Hematopoietic multipotent progenitor cell treated with erythropoietin and hydrocortisone succinate and interleukin-3 and kit ligand, for 17 days (in vitro differentiated cells): ENCODE measurements around the gene AQR.
"Not testable (repeated sequence)": the region's sequence is repeated elsewhere in the genome, so short reads cannot be mapped to it uniquely, and the experiment has no call there.

Experiments
- DNase-seq: peaks from one replicate; pipeline ENCODE4 v3.0.0-alpha.2; 2015; ENCODE audit warnings: low spot score

AQR gene

DNA sequence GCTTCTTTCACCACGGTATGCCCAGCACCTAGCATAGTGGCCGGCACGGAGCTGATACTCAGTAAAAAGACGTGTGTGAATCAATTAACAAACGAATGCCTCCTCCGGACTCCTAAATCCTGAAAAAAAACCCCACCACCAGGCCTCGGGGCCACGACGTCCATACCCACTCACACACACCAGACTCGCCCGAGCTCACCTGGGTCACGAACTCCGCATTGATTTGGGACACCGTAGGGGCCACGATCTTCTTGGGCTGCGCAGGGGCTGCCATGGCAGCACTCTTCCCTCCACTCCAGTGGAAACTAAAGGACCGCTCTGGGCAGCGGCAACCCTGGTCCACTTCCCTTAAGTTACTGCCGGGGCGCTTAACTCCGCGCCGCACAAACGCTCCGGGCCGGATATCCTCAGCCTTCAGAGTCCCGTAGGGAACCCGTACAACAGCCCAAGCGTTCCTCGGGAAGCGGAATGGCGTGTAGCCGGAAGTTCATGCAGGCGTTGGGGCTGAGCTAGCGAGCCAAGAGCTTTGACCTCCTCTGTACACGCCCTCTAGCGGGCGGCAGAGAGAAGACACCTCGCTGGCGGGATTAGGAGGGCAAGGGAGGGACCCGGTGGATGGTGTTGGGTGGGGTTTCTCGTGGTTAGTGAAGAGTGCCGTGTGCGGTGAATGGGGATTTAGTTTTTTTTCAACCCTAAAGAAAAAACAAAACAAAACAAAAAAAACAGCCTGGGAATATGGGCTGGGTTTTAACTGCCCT lies at the start of gene AQR:
Gene AQR, minus strand, starts transcription at position 403 of the 758 bp plus-strand sequence. Its CDS starts 129 bp downstream, at position 274.
- peak; percentile 95 for DNase-seq

DNA sequence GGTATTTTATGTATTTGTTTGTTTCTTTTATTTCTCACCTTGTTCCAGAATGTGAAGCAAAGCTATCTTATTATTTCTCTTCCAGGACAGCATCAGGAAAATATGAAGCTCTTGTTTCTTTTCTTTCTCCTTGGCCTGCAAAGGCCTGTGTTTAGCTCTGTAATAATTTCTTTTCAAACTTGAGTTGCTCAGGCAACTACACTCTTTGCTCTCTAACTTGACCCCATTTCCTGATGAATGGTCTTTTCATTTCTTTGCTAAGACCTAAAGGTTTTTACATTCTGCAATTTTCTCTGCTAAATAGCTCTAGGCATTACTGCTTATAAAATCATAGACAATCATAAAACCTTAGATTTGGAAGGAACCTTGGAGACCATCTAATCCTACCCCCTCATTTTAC lies 44.7 kb upstream of the AQR start:
- no peak for DNase-seq

DNA sequence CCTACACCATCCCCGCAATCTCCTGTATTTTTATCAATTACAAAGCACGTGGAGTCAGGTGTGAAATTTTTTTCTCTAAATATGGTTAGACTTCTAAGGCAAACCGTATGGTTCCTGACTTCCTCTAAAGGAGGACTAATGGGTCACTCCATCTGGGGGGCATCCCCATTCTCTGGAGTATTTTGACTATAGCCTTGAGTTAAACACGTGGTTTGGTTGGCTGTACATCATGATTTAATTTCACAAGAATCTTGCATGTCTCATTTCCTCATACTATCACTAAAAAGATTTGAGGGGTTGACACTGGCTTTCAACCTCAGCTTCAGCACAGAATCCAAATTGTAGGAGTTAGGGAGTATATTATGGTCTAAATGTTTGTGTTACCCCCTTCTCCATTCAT lies 43.8 kb upstream of the AQR start:
- no peak for DNase-seq

DNA sequence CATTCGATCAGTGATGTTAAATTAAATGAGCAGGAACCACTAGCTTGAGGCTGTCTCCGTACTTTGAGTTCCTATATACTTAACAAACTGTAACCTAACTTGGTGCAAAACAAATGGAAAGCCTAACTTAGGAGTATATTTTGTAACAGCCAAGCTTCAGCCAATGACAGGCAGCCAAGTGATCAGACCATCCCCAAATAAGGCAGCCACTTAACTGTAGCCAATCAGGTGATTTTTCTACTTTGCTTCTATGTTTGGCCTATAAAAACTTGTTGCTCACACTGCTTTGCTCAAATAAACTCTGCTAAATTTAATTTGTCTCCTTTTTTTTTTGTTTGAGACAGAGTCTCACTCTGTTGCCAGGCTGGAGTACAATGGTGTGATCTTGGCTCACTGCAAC lies 37.9 kb upstream of the AQR start:
- no peak for DNase-seq

DNA sequence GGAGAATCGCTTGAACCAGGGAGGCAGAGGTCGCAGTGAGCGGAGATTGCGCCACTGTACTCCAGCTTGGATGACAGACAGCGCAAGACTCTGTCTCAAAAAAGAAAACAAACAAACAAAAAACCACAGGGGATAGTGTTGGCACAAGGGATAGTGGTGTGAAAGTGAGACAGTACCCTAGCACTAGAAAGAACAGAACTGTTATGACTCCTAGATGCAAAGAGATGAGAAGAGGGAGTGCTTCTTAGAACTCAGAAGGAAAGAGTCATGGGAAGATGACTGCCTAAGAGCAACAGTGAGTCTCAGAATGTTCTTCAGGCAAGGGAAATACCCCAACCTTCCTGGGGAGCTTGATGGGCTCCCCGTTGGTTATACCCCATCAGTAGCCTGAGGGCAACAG lies 36.4 kb upstream of the AQR start:
- DNase-seq = no peak

DNA sequence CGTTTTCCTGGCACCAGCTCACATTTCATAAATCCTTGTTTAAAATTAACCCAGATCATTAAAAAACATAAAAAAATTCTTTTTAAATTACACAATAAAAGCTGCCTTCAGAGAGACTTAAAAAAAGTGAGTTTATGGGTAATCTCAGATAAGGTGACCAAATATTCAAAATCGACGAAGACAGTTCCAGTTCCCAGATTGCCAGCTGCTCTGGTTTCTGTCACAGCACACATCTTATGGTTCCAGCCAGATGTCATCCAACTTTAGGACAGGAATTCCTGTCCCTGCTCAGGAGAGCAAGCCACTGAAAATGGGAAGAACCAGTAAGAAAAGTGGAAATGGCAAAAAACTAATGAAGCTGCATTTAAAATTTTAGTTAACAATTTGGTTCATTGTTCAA lies 34.4 kb upstream of the AQR start:
- no peak for DNase-seq

DNA sequence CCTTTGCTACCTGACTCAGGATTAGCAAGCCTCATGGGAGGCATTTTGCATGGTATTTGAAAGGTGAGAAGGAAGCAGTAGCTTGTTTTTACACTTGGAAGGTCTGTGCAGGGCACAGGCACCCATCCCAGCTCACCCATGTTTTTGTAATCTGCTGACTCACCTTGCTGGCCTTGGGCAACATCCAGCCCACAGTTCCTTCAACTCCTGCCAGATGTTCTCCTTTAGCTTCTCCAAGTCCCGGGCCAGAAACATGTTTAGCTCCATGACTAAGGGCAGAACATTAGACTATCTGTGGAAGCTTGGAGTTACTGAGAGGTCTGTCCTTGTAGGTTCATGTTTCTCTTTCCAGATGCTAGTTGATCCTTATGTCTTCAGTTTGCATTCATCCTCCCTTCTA lies 31.0 kb upstream of the AQR start:
- DNase-seq = no peak

DNA sequence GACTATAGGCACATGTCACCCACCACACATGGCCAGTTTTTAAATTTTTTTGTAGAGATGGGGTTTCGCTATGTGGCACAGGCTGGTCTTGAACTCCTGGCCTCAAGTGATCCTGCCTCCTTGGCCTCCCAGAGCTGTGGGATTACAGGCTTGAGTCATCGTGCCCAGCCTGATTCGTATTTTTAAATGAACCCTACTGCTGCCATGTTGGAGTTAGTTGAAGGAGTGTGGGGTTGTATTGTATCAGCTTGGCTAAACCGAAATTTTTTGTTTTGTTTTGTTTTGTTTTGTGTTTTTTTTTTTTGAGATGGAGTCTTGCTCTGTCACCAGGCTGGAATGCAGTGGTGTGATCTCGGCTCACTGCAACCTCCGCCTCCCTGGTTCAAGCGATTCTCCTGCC lies 30.4 kb upstream of the AQR start:
- DNase-seq = no peak

DNA sequence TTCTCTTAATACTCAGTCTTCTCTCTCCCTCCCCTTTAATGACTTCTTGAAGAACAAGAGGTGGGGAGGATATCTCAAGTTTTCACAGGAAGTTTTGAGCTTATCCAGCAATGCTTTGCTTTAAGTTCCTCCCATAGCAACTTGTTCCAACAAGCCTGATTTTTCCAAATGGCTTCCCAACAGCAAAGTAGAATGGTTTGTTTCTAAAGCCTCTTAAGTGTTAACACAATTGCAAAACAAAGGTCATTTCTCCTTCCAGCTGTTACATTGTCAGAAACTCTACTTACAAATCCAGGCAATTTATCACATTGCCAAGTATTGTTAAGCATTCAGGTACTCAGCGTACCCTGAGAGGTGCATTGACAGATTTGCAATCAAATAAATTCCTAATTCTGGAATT lies 25.4 kb upstream of the AQR start:
- DNase-seq = no peak

DNA sequence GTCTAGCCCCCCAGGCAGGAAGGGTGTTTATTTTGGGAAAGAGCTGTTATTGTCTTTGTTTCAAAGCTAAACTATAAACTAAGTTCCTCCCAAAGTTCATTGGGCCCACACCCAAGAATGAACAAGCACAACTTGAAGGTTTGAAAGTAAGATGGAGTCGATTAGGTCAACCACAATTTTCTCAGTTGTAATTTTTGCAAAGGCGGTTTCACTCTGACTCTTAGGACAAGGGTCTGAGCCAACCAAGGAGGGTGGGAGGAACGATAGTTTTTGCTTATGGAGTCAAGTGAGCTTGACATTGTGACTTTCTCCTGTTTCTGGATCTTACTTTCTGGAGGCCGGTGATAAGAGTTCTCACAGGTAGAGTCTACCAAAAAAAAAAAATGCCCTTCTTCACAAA lies 24.3 kb upstream of the AQR start:
- no peak for DNase-seq

DNA sequence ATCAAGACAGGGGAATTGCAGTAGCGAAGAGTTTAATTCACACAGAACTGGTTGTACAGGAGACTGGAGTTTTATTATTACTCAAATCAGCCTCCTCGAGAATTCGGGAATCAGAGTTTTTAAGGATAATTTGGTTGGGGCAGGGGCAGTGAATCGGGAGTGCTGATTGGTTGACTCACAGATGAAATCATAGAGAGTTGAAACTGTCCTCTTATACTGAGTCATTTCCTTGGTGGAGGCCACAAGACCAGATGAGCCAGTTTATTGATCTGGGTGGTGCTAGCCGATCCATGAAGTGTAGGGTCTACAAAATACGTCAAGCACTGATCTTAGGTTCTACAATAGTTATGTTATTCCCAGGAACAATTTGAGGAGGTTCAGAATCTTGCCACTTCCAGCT lies 23.9 kb upstream of the AQR start:
- DNase-seq = no peak

DNA sequence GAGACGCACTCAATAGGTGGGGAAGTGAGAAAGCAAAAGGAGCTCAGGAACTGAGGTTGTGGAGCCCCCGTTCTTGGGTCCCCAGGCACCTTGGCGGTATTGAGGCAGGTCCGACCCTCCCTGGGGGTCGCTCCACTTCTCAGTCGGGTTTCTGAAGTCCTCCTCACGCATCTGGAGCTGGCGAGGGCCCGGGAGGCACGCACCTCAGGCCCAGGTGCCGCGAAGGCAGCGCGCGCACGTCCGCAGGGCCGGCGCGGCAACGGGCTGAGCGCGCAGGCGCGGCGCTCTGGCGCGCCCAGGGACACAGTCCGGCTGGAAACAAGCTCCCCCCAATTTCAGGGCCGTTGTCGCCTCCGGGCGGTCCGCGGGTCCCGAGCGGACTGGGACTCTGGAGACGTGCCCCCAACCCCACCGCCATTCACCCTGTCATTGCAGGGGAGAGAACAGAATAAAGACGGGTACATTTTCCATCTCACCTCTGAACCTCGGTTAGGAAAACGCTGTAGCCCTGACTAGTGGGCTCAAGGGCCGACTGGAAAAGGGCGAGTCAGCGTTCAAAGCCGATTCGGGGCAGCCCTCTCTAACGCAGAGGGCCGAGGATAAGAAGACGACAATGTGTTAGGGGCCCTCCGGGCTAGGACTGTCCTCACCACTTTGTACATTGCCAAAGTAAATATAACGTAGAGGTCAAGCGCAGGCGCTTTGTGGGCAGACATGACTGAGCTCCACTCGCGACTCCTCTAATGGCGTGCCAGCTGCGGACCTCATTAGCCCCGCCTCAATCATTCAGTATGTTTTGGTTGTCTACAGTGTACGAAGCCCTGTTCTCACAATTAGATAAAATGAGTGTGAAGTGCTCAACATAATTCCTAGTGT lies 18.7 kb upstream of the AQR start, which contains the start of gene ZNF770:
Gene ZNF770, minus strand, starts transcription at position 261 of the 876 bp plus-strand sequence. CDS start 4,853 bp downstream, outside the sequence.
- peak; percentile 84 for DNase-seq

DNA sequence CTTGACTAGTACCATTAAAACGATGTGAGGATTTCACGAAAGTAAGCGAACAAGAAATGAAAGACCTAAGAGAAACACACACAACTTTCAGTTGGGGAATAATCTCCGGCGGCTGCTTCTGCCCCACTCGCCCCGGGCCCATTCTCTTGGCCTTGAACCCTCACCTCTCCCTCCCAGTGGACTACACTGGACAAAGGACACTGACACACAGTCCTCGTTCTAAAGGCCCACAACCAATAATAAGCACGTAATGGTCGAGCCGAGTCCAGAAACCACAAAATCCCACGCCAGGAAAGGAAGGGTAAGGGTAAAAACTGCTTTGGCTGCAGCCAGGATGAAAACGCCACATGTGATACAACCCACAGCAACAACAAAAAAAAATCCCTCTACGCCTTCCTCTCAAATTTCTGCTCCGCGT lies 18.1 kb upstream of the AQR start:
- DNase-seq = no peak

DNA sequence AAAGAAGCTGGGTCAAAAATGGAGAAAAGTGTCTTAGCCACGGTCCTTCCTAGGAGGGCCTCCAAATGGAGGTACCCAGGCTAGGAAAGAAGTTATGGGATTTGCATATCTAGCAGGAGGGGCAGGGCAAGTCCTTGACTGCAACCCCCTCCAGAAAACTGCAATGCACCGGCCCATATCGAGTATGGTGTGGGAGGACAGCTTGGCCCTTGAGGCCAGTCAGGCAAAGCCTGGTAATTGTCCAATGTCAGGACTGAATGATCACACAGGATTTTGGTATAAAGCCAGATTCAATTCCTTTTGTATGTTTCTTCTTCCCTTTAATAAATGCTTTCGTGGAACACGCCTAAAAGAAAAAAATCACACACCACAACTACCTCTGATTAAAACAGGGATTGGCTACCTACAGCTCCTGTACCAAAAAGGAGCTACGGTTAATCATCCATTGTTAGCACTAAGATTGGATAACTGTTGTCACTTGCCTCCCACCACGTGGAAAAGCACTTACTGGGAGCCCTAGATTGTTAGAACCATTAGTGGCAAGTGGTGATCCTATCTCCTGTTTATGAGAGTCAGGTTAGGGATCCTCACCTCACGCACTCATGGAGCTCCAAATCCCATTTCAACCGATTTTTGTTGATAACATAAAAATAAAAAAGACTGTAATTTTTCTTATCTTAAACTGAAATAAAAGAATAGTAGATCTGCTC lies 17.4 kb upstream of the AQR start:
- peak; percentile 27 for DNase-seq

DNA sequence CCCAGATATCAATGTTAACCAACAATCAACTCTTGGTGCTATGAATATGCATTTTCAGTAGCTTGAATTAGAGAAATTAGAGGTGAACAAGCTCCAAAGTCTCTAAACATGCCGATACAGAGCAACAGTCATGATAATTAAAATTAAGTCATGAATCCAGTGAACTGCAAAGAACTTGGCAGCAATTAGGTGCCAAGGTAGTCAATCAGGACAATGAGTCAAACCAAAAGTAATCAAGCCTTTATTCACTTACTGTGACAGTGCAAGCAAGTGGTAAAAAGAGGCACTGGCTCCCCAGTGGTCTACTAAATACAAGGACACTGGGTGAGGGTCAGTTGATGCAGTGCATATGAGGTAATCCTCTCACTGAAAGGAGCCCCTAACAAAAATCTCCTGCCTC lies 16.8 kb upstream of the AQR start:
- no peak for DNase-seq

DNA sequence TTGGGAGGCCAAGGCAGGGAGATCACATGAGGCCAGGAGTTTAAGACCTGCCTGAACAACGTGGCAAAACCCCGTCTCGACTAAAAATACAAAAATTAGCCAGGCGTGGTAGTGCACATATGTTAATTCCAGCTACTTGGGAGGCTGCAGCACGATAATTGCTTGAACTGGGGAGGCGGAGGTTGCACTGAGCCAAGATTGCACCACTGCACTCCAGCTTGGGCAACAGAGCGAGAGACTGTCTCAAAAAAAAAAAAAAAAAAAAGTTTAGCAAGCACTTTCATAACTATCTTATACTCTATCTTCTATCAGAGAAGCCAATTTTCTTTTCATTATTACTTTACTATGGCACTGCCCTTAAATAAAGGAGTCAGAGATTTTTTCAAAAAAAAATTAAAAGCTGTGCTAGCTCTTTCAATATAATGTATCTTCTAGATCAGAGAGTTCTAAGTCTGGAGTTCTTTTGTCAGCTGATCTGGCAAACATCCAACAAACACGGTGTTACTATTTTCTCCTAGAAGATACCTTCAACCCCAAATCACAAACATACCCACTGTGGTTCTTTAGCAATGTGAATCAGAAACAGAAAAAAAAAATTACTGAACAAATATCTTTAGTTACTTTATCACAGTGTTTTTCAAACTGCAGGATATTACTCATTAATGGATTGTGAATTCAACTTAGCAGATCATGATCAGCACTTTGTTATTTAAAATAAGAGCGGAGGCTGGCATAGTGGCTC lies 15.5 kb upstream of the AQR start:
- DNase-seq = no peak

DNA sequence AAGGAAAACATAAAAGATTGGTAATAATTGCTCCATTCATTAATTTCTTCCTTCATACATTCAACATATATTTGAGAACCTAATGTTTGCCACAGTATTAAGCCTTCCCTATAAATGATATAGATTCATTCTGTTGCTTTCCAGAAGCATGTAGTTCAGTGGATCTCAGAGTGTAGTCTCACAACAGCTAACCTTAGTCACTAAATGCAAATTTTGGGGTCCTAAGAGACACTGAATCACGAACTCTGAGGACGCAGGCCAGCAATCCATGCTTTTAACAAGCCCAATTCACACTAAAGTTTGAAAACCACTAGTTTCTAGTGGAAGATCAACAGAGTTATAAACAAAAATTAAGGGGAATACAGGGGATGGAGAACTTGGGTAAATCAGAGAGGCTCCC lies 7.2 kb upstream of the AQR start:
- no peak for DNase-seq

DNA sequence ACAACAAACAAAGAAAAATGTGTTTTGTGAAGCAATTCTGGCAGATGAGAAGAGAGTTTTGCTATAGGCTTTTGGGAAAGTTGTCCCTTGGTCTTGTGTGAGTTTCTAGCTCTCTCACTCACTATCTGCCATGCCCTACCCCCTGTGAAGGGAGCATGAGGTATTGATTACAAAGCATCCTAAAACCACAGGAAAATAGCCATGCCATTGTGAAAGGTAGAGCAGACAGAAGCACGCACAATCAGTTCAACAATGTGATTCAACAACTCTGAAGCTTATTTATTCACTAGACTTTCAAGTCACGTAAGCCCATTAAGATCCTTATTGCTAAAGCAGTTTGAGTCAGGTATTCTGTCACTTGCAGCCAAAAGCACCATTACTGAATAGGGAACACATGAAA lies 6.5 kb upstream of the AQR start:
- no peak for DNase-seq

DNA sequence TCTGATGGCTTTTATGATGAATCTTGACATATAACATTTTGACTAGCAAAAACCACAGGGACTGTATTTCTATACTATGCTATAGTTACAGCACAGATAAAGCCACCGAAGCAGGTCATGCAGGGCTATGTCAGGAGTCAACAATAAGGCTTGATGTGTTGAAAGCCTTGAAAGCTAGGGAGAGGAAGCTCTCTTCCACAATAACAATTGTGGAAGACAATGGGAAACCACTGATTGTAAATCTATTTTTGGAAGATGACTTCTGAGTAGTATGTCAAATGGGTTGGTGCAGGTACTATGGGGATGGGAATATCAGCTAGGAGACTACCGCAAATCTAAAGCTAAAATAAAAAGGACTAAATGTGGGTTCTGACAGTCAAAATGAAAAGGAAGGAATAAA lies 4.0 kb upstream of the AQR start:
- no peak for DNase-seq

DNA sequence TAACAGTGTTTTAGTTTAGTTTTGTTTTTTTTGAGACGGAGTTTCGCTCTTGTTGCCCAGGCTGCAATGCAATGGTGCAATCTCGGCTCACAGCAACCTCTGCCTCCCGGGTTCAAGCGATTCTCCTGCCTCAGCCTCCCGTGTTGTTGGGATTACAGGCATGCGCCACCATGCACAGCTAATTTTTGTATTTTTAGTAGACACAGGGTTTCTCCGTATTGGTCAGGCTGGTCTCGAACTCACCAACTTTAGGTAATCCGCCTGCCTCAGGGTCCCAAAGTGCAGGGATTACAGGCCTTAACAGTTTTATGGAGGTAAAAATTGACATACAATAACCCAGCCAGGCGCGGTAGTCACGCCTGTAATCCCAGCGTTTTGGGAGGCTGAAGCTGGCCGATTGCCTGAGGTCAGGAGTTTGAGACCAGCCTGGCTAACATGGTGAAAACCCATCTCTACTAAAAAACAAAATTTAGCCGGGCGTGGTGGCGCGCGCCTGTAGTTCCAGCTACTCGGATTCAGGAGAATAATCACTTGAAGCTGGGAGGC lies 629 bp upstream of the AQR start:
- not testable (repeated sequence) for DNase-seq

DNA sequence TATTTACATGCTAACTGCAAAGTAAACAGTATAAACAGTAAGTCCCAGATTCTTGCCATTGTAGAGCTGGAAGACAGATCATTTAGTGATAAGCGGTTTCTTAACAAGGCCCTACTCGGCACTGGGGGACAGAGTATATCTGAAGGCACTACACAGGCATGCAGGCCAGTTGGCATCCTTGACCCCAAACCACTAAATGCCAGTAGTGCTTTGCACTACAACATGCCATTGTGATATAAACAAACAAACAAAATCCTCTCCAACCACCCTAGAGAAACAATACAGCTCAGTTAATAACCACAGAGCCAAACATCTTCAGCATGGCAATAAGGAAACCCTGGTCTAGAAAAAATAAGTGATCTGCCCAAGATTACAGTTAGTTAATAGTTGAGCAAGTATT lies 5.3 kb downstream of the AQR start:
- DNase-seq = no peak

DNA sequence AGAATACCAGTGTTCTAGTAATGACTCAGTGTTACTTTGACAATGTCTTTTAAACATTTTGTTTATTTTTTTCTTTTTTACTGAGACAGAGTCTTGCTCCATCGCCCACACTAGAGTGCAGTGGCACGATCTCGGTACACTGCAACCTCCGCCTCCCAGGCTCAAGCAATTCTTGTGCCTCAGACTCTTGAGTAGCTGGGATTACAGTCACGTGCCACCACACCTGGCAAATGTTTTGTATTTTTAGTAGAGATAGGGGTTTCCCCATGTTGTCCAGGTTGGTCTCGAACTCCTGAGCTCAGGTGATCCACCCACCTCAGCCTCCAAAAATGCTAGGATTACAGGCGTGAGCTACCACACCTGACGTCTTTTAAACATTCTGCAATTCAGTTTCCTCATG lies 15.7 kb downstream of the AQR start:
- DNase-seq = no peak
